SKM-1 (cell line): ENCODE data around the gene TBXAS1.
A peak's percentile ranks its signal among the peaks of the same experiment; 100 is the strongest.

Experiments
- DNase-seq: peaks from one replicate; lab custom pipeline; 2025; ENCODE audit not compliant: unreplicated experiment; lab: John Stamatoyannopoulos, UW

TBXAS1 gene

DNA sequence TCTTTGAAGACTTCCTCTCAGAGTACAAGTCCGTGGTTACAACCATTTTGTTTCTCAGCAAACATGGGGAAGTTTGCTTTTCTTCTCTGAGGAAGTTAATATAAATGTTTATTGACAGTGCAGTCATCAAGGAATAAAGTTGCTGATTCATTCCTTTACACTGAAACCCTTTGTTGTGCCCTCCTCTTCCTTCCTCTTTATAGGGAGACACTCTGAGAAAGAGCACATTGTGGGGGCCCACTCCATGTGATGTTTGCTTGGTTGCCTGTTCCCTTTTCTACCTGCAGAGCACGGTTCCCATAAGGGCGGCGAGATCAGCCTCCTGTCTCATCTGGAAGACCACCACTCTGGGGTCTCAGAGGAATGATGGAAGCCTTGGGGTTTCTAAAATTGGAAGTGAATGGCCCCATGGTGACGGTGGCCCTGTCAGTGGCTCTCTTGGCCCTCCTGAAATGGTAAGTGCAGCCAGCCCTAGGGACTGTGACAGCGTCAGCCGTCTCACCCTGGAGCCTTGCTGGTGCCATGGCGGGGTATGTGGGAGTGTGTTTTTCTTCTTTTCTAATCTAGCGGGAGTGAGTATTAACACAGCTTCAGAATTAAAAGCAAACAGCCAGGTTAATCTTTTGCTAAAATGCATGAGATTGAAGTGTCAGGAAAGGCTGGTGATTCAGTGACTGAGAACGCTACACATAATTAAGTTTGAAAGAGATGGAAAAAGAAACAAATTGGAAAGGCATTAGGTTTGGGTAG lies at the start of gene TBXAS1:
TSS of gene TBXAS1 (plus strand) at position 240 of the 750 bp plus-strand sequence. CDS start at position 367, 127 bp downstream.
- DNase-seq = peak; percentile 47

DNA sequence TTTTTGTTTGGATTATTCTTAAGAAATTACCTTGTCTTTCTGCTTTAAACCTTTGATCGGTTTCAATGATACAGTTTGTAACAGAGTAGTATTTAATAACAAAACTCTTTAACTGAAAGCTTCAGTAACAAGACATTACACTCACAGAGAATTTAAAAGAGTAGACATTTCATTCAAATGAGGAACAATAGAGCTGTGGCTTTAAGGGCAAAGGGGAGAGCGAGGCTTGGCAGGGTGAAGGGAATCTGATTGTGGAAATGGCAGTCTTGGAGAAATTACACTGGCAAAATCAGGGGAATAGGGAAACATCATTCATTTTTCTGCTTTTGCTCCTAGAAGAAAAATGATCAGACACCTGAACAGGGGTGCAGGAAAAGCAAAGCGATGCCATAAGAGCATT lies 46.1 kb upstream of the TBXAS1 start:
- DNase-seq = no peak

DNA sequence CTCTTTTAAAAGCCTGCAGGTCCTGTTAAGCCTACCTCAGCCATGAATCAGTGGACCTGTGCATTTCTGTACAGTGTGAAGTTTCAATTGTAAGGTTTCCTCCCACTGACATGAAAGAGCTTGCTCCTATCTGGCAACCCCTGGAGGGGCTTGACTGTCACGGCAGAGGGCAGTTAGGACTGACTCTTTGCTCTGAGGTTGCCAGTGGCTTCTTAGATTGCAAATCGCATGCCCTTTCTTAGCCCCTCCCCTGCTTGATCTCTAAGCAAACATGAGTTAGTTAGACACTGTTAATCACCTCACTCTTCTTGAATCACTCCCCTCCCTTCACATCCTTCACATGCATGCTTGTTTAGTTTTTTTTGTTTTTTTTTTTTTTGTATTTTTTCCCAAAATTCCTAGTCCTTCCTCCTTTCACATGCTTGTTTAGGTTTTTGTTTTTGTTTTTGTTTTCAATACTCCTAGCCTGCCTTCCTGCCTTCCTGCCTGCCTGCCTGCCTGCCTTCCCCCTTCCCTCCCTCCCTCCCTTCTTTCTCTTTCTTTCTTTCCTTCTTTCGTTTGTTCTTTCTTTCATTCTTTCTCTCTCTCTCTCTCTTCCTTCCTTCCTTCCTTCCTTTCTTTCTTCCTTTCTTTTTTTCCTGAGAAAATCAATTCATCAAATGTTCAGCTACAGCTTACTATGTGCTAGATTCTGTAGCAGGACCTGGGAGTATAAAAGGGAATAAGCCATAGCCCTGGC lies 45.2 kb upstream of the TBXAS1 start:
- DNase-seq = no peak

DNA sequence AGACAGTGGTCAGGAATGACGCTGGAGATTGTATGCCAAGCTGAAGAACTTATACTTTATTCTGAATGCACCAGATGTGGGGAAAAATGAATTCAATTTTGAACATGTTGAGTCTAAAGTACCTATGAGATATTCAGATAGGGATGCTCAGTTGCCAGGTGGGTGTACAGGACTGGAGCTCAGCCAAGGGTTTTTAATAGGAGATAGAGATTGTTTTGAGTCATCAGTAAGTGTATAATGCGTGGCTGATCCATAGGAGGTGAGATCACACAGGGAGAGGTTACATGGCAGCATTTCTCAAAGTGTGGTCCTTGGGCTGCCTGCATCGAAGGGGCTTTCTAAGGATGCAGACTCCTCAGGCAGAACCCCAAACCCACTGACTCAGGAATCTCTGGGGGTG lies 44.4 kb upstream of the TBXAS1 start:
- DNase-seq = no peak

DNA sequence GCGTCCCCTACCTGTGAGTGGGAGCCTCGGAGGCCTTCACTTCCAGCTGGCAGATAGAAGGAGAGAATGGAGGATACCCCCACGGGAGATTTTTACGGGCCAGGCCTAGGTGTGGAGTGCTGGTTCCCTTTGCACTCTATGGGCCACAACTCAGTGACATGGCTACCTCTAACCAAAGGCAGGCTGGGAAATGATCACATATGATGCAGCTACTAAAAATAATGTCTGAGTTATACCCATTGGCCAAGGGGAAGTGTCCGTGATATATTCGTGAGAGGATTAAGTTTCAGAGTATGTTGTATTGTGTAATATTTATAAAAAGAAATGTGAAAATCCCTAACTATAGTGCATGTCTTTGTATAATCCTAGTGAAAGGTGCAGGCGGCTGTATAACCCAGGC lies 37.7 kb upstream of the TBXAS1 start:
- no peak for DNase-seq

DNA sequence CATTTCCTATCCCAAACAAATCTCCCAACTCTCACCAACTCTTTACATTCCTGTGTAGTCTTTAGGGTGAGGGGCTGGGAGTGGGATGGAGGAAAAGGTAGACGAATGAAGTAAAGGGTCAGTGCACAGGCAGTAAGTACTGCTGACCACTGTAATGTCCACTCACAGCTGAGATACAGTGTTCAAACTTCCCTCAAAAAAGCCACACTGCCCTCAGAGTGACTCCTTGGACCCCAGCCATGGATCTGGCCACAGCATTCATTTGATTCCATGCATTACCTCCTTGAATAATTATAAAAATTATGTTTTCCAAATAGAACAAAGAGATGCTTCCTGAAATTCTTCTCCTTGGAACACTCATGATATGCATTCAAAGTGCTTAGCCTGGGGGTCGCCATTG lies 31.5 kb upstream of the TBXAS1 start:
- no peak for DNase-seq

DNA sequence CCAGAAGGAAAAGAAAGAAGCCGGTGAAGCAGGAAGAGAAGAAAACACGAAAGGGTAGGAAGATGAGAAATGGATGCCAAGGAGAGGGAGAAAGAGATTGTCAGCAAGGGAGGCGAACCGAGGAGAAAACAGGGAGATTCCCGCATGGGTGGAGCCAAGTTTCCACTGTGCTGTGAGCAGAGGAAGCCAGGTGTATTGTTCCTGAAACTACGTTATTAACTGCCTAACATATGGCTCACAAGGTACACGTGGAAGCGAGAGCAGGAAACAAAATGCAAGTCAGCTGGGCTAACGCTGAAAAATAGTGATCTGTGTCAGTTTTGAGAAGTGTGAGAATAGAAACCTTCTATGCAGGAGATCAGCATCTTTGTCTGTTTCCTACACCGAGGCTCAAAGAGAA lies 30.8 kb upstream of the TBXAS1 start:
- no peak for DNase-seq

DNA sequence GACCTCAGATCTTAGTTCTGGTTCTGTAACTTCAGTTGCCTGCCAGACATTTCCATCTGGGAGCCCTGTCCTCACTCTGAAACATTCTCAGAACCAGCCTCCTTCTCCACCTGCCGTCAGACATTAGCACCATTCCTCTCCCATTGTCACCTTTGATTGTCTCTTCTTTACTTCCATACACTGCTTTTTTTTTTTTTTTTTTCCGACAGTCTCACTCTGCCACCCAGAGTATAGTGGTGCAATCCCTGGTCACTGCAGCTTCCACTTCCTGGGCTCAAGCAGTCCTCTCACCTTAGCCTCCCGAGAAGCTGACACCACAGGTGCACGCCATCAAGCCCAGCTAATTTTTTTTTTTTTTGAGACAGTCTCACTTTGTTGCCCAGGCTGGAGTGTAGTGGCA lies 30.2 kb upstream of the TBXAS1 start:
- DNase-seq = no peak

DNA sequence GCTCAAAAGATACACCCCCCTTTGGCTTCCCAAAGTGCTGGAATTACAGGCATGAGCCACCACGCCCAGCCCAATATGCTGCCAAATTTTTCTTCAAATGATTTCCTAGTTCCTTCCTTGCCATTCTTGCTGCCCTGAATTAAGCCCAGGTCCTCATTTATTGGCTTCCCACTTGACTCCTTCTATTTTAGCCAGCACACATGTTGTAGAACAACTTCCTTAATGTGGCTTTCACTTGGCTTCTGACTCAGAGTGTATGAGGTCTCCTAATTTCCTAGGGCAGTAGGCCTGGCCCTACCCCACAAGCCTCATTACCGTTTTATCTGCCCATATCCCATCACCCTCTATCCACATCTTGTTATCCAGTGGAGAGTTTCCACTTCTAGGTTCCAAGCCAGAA lies 29.5 kb upstream of the TBXAS1 start:
- DNase-seq = peak; percentile 25

DNA sequence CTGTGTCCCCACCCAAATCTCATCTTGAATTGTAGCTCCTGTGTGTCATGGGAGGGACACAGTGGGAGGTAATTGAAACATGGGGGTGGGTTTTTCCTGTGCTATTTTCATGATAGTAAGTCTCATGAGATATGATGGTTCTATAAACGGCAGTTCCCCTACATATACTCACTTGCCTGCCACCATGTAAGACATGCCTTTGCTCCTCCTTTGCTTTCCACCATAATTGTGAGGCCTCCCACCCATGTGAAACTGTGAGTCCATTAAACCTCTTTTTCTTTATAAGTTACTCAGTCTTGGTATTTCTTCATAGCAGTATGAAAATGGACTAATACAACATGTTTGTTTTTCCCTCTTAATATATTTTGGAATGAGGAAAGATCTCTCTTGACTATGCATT lies 24.5 kb upstream of the TBXAS1 start:
- DNase-seq = no peak

DNA sequence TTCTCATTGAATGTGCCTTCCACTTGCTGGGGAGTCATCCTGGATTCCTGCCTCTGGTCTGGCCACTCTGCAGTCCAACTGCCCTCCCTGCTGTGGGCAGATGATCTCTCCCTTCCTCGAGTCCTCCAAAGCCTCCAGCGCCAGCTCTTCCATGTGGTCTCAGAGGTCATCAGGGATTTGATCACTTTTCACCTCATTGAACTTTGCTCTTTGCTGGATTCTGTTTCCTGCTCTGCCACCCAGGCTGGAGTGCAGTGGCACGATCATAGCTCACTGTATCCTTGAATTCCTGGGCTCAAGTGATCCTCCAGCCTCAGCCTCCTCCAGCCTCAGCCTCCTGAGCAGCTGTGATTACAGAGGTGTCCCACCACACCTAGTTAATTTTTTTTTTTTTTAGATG lies 22.1 kb upstream of the TBXAS1 start:
- no peak for DNase-seq

DNA sequence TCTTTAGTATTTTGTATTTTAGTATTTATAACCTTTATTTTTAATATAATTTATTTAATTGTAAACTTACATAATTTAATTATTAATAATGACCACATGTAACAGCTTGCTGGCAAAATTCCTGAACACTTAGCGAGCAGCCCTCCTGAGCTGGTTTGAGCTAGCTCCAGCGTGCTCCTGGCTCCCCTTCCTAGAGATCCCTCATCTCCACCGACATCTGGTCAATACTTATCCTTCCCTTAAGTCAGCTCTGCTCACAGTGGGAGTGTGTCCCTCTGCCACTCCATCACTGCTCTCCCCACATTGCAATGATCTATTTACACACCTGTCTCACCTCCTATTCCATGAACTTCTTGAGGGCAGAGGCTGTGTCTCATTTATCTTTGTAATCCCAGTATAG lies 20.6 kb upstream of the TBXAS1 start:
- DNase-seq = no peak

DNA sequence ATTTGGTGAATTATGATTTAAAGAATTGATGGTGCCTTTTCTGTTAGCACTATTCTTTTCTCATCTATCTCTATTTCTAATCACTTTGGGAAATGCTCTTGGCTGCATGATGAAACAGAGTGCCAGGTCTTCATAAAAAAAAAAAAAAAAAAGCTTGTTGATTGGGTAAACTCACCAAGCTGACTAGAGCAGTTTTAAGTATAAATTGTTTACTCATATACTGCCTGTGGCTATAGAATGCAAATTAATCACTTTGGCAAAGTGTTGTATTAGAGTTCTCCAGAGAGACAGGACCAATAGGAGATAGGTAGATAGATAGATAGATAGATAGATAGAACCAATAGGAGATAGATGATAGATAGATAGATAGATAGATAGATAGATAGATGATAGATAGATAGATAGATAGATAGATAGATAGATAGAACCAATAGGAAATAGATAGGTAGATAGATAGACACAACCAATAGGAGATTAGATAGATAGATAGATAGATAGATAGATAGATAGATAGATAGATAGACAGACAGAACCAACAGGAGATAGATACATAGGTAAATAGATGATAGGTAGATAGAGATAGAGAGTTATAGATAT lies 20.1 kb upstream of the TBXAS1 start:
- no peak for DNase-seq

DNA sequence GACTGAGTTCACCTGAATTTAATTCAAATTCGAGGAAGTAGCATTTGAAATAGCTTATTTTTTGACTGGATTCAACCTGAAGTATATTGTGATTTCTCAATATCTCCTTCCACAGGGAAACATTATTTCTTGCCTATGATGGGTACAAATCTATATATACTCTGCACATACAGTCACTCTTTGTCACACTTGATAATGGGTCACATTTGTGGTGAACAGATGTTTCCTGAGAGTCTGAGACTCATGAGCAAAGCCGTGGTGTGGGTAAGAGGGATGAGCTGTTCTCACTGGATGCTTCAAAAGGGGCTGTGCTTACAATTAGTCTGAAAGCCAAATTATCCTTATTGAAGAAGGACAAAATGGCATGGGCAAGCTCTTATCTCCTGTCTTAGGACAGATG lies 18.0 kb upstream of the TBXAS1 start:
- DNase-seq = no peak

DNA sequence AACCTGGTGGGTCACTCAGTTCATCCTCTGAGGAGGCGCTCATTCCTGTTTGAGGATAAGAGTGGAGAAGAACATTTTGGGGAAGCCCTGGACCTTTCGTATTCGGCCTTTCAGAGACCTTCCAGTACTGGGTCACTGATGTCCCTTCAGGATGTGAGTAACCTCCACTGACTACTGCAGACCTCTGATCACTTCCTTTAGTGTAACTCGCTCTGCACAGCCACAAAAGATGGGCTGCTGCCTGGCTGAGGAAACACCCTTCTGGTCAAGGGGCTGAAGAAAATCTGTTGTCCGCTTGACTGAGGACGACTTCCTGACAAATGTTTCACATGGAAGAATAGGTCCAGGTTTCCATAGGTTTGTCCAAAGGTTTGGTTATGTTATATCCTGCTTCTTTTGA lies 15.9 kb upstream of the TBXAS1 start:
- DNase-seq = no peak

DNA sequence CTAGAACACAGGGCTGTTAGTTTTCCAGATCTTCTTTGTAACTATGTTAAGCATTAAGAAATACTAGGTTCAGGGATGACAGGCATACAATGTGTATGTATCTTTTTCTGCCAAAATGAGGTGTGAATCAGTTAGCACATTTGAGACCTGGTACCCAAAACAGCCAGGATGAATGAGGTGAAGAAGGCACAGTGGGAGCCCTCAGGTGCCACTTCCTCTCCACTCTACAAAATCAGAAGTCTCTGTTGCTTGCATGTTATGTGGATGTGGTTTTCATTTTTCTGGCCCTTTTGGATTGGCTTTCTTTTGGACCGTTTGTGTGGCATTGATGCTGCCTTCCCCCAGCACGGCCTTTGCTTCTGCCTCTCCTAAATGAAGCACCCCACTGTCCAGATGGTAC lies 15.4 kb upstream of the TBXAS1 start:
- DNase-seq = no peak

DNA sequence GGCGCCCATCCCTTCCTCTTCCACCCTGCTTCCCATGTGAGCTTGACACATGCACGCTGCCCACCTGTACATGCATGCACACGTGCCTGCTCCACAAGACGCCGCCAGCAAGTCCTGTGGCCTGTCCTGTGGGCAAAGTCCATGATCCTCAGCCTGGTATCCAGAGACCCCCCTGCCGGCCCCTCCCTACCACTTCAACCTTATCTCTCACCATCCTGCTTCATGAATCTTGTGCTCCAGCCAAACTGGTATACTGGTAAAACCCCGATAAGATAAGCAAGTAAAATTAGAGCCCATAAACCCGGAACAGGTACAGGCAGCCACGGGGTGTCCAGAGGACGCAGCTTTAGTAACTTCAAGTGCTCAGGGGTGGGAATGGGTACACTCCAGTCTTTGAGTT lies 11.8 kb upstream of the TBXAS1 start:
- DNase-seq = no peak

DNA sequence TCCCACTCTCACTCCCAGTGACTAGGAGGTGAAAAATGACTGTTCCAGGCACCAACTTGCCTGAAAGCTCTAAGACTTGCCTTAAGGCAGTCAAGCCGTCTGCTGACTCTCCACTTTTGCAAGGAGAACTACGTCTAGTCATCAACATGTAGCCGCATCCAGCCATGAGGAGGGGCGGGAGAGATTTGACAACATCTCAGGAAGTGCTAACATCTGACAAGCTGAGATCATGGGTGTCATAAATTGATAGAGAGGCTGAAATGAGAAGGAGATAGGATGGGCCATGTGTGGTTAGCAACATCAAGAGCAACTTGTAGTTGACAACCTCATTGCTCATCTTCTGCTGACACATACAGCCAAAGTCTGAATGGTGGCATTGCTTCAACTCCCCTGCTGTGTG lies 9.0 kb upstream of the TBXAS1 start:
- DNase-seq = no peak

DNA sequence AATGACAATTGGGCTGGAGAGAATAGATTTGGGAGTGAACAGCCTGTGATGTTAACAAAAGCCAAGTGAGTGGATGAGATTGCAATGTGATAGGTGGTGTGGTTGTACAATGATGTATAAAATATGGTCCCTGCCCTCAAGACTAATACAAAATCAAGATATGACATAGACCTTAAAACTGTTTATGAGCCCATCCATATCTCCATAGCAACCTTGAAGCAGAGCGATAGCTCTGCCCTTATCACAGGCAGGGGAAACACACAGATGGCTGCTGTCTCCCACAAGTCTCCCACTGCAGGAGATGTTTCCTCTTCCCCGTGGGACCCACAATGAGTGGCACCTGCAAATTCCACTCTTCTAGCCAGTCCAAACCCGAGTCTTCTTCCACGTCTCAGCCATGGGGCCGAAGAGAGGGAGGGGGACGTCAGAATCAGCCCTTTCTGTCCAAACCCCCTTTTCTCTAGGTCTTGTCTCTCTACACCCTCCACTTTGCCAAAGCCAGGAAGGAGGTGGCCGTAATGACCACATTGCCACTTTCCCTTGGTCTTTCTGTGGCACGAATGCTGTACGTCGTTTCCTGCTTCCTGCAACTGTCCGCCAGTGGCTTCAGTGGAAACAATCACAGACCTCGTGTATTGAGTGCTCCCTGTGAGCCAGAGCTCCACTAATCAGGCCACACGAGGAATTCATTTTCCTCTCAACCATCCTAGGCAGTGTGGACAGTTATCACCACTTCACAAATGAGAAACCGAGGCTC lies 7.5 kb upstream of the TBXAS1 start:
- DNase-seq = no peak

DNA sequence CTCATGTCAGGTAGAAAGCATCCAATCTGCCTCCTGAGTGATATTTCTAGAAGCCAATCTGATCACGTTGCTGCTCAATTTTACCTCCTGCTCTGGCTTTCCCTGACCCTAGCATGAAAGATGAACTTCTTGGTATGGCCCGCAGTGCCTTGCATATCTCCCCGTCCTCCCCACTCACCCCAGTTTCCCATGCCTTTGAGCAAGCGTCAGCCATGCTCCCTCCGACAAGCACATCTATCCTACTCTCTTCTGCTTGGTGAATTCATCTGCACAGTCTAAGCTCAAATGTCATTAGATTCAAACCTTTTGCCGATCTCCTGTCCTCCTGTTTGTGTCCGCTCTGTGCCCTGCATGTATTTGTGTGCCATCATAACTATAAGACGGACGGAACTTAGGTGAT lies 6.2 kb upstream of the TBXAS1 start:
- no peak for DNase-seq

DNA sequence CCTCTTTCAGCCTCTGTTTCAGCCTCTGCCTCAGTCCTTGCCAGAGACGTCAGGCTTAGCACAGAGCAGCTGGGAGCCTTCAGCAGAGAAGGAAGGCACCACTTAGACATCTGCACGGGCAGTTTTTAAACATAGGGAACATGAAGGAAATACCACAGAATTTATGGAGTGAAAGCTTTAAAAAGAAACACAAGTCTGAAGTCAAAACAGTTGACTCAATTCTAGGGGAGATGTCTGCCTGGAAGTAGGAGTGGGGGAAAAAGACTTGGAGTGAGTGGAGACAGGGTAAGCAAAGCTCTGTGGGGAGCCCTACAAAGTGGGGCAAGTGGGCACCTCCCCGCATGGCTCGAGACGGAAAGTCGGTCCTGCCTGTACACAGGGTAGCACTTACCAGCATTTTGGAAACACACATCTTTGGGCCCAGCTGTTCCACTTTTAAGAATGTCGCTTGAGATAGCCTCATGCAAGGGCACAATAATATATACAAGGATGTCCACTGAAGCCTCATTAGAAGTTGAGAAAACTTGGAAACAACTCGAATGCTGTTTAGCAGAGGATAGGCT lies 5.0 kb upstream of the TBXAS1 start:
- no peak for DNase-seq
